ENCODE measurements around the gene KLHL12. TPM values are rescaled to one million over a fixed set of nuclear protein-coding genes. Genes with fewer than 3 reads are reported as not detected.

Gene KLHL12
- total and polyA plus RNA-seq, 3 experiments from 2014 or later: 21.2 to 40.9 (median 40.2) TPM

GRCh38 chr1:202957733-202958543 is 30.9 kb upstream of the KLHL12 start, which contains the start of gene ADIPOR1:
ADIPOR1 (minus strand) TSS chr1:202958312; CDS start chr1:202951070, 7,242 bp downstream.
- CTCF ChIA-PET: no interaction called here
- peak; percentile 93 to 95 (median 94) for DNase-seq
- peaks cover 0 to 28% (median 5%) of the 10 kb centered on the region in 3 donors for H3K36me3 Mint-ChIP-seq
- H3K27me3 Mint-ChIP-seq: no peaks in the 10 kb centered on the region
- peak within 1 kb of the TSS; percentile 75 to 96 (median 90) for H3K4me3 Mint-ChIP-seq
- Histone ChIP-seq H3K9me3 (ENCODE audit: low read length) (no peaks in the 10 kb centered on the region), H3K4me1 (ENCODE audit: insufficient read depth, low read length) (peaks cover 39% of the 10 kb centered on the region), H3K27ac (ENCODE audit: low read depth, low read length) (peak within 1 kb of the TSS; percentile 94), H3K4me3 (ENCODE audit: low read length) (peak within 1 kb of the TSS; percentile 88), H3K36me3 (ENCODE audit: insufficient read depth, low read length) (peaks cover 9% of the 10 kb centered on the region), H3K27me3 (ENCODE audit: insufficient read depth, low read length, poor library complexity, severe bottlenecking) (no peaks in the 10 kb centered on the region)
- peaks cover 37 to 54% (median 41%) of the 10 kb centered on the region in 3 donors for H3K4me1 Mint-ChIP-seq
- peaks cover 0 to 2% (median 0%) of the 10 kb centered on the region in 5 donors for H3K9me3 Mint-ChIP-seq
- peak within 1 kb of the TSS; percentile 87 to 99 (median 94) for H3K27ac Mint-ChIP-seq
- POLR2A ChIA-PET: no interaction called here

GRCh38 chr1:202956969-202957368 is 29.9 kb upstream of the KLHL12 start:
- Histone ChIP-seq H3K9me3 (ENCODE audit: low read length) (no peaks in the 10 kb centered on the region), H3K27ac (ENCODE audit: low read depth, low read length) (peak overlapping the region; percentile 94), H3K4me3 (ENCODE audit: low read length) (peak overlapping the region; percentile 60), H3K36me3 (ENCODE audit: insufficient read depth, low read length) (peaks cover 5% of the 10 kb centered on the region), H3K27me3 (ENCODE audit: insufficient read depth, low read length, poor library complexity, severe bottlenecking) (no peaks in the 10 kb centered on the region), H3K4me1 (ENCODE audit: insufficient read depth, low read length) (peaks cover 46% of the 10 kb centered on the region)
- Mint-ChIP-seq H3K36me3 (peaks cover 0 to 19% (median 1%) of the 10 kb centered on the region in 3 donors), H3K27ac (peak overlapping the region; percentile 87 to 95 (median 92)), H3K27me3 (no peaks in the 10 kb centered on the region), H3K4me3 (peak overlapping the region; percentile 75 to 90 (median 88)), H3K4me1 (peaks cover 45 to 63% (median 49%) of the 10 kb centered on the region in 3 donors), H3K9me3 (peaks cover 0 to 2% (median 0%) of the 10 kb centered on the region in 5 donors)
- CTCF ChIA-PET: no interaction called here
- POLR2A ChIA-PET: no interaction called here
- DNase-seq: no peak

DNA sequence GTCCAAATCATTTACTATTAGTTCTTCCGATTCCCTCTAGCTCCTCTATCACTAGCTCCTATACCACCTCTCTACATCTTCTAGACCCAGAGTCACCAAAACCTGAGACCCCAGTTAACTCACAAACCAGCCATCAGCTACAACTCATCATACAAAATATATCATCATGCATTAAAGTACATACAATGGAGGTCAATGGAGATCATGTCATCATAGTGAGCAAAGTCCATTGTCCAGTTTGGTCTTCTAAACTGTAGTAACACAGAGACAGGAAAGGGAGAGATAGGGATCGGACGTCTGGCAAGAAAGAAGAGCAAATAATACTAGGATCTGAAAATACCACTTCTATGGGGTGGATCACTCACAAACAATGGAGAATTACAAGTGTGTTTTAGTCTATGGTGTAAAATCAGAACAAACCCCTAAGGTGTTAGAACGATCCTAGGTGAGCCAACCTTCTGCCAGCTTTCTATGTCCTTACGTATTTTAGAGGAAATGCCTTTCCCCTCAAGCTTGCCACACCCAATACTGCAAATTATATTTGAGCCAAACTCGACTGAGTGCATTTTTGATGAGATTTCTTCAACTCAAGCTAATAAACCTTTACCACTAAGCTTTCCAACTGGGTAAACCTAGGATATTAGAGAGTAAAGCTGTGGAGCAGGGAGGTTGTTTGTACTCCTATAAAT is 27.2 kb upstream of the KLHL12 start:
- Mint-ChIP-seq H3K36me3 (peaks cover 0 to 38% (median 8%) of the 10 kb centered on the region in 3 donors), H3K27ac (peak overlapping the region in 6 of 8 donors; percentile 8 to 26 (median 20)), H3K4me3 (peak overlapping the region in 1 of 7 donors; percentile 2), H3K9me3 (peaks cover 0 to 2% (median 0%) of the 10 kb centered on the region in 5 donors), H3K4me1 (peaks cover 52 to 72% (median 58%) of the 10 kb centered on the region in 3 donors), H3K27me3 (no peaks in the 10 kb centered on the region)
- ChIA-PET CTCF (interaction anchor here (1.1 to 1.5 kb wide), 4 partner anchors 10 to 64 kb away, joined by 3 to 4 read pairs (median 3); partner anchors contain the start of gene KLHL12), POLR2A (interaction anchor here (0.8 kb wide), 1 partner anchor 11 kb away, joined by 3 read pairs; no protein-coding TSS in a partner anchor)
- Histone ChIP-seq H3K4me1 (ENCODE audit: insufficient read depth, low read length) (peaks cover 46% of the 10 kb centered on the region), H3K4me3 (ENCODE audit: low read length) (no peak overlapping the region), H3K27ac (ENCODE audit: low read depth, low read length) (no peak overlapping the region), H3K27me3 (ENCODE audit: insufficient read depth, low read length, poor library complexity, severe bottlenecking) (no peaks in the 10 kb centered on the region), H3K36me3 (ENCODE audit: insufficient read depth, low read length) (peaks cover 18% of the 10 kb centered on the region), H3K9me3 (ENCODE audit: low read length) (no peaks in the 10 kb centered on the region)
- no peak for DNase-seq

DNA sequence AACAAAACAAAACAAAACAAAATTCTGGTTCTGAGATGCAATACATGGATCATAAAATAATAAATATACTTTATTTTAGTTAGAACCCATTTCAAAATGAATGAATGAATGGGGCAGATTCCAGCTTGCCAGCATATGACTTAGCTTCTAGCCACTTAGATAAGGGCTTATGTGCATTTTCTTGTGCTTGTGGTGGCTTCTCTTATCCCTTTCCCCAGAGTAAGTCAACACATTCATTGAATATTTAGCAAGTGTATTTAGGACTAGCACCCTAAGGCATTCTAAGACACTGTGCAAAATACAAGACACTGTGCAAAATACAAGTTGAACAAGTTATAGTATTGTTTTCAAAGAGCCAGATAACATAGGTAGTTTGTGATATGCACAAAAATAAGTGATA is 26.4 kb upstream of the KLHL12 start:
- POLR2A ChIA-PET: no interaction called here
- peak overlapping the region in 1 of 7 donors; percentile 2 for H3K4me3 Mint-ChIP-seq

GRCh38 chr1:202952818-202953217 is 25.8 kb upstream of the KLHL12 start:
- no peaks in the 10 kb centered on the region for H3K27me3 Mint-ChIP-seq
- Histone ChIP-seq H3K36me3 (ENCODE audit: insufficient read depth, low read length) (peaks cover 25% of the 10 kb centered on the region), H3K4me3 (ENCODE audit: low read length) (no peak overlapping the region), H3K27ac (ENCODE audit: low read depth, low read length) (no peak overlapping the region), H3K4me1 (ENCODE audit: insufficient read depth, low read length) (peaks cover 39% of the 10 kb centered on the region), H3K27me3 (ENCODE audit: insufficient read depth, low read length, poor library complexity, severe bottlenecking) (no peaks in the 10 kb centered on the region), H3K9me3 (ENCODE audit: low read length) (no peaks in the 10 kb centered on the region)
- ChIA-PET CTCF (interaction anchor here (0.8 kb wide), 1 partner anchor 45 kb away, joined by 4 read pairs; no protein-coding TSS in a partner anchor), POLR2A (interaction anchor here (1.2 kb wide), 1 partner anchor 54 kb away, joined by 4 read pairs; the partner anchor contains the start of gene TMEM183A)
- H3K4me1 Mint-ChIP-seq: peaks cover 45 to 65% (median 56%) of the 10 kb centered on the region in 3 donors
- peaks cover 0 to 51% (median 16%) of the 10 kb centered on the region in 3 donors for H3K36me3 Mint-ChIP-seq
- no peak for DNase-seq
- peak overlapping the region in 1 of 7 donors; percentile 17 for H3K4me3 Mint-ChIP-seq
- peak overlapping the region in 6 of 8 donors; percentile 2 to 79 (median 48) for H3K27ac Mint-ChIP-seq
- peaks cover 0 to 2% (median 0%) of the 10 kb centered on the region in 5 donors for H3K9me3 Mint-ChIP-seq

More for the DNA sequence above, 26.4 kb upstream of the KLHL12 start:
- H3K4me3 ChIP-seq (ENCODE audit: low read length): no peak overlapping the region
- H3K36me3 ChIP-seq (ENCODE audit: insufficient read depth, low read length): peaks cover 19% of the 10 kb centered on the region
- Mint-ChIP-seq H3K27me3 (no peaks in the 10 kb centered on the region), H3K4me1 (peaks cover 46 to 66% (median 53%) of the 10 kb centered on the region in 3 donors), H3K27ac (peak overlapping the region in 2 of 8 donors; percentile 13 to 42), H3K9me3 (peaks cover 0 to 2% (median 0%) of the 10 kb centered on the region in 5 donors), H3K36me3 (peaks cover 0 to 45% (median 11%) of the 10 kb centered on the region in 3 donors)
- H3K27me3 ChIP-seq (ENCODE audit: insufficient read depth, low read length, poor library complexity, severe bottlenecking): no peaks in the 10 kb centered on the region
- CTCF ChIA-PET: interaction anchor here (0.8 kb wide), 1 partner anchor 45 kb away, joined by 4 read pairs; no protein-coding TSS in a partner anchor
- no peak overlapping the region for H3K27ac ChIP-seq (ENCODE audit: low read depth, low read length)
- H3K4me1 ChIP-seq (ENCODE audit: insufficient read depth, low read length): peaks cover 39% of the 10 kb centered on the region
- H3K9me3 ChIP-seq (ENCODE audit: low read length): no peaks in the 10 kb centered on the region
- no peak for DNase-seq

DNA sequence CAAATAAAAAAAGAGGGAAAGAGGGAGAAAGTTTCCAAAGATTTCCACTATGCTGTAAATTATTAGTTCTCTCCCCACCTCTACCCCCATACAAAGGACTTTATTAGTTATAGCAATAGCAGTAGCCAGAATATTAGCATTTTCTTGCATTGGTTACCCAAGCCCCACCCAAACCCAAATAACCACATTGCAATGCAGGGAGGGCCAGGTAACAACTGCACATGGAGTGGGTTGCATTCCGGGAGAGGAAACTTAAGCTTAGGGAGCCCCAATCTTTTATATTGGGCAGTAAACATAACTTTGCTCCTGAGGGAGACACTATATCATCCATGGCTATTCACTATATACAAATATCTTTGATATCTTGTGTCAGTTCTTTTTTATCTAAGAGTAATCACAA is 25.1 kb upstream of the KLHL12 start:
- no peak for DNase-seq
- Histone ChIP-seq H3K4me1 (ENCODE audit: insufficient read depth, low read length) (peaks cover 34% of the 10 kb centered on the region), H3K9me3 (ENCODE audit: low read length) (no peaks in the 10 kb centered on the region), H3K27ac (ENCODE audit: low read depth, low read length) (no peak overlapping the region), H3K36me3 (ENCODE audit: insufficient read depth, low read length) (peaks cover 28% of the 10 kb centered on the region), H3K27me3 (ENCODE audit: insufficient read depth, low read length, poor library complexity, severe bottlenecking) (no peaks in the 10 kb centered on the region), H3K4me3 (ENCODE audit: low read length) (no peak overlapping the region)
- ChIA-PET CTCF (no interaction called here), POLR2A (interaction anchor here (1.2 kb wide), 1 partner anchor 55 kb away, joined by 4 read pairs; the partner anchor contains the start of gene TMEM183A)
- Mint-ChIP-seq H3K4me1 (peaks cover 41 to 59% (median 51%) of the 10 kb centered on the region in 3 donors), H3K36me3 (peaks cover 0 to 51% (median 18%) of the 10 kb centered on the region in 3 donors), H3K9me3 (peaks cover 0 to 2% (median 0%) of the 10 kb centered on the region in 5 donors), H3K27ac (peak overlapping the region in 5 of 8 donors; percentile 24 to 84 (median 61)), H3K4me3 (no peak overlapping the region), H3K27me3 (no peaks in the 10 kb centered on the region)

DNA sequence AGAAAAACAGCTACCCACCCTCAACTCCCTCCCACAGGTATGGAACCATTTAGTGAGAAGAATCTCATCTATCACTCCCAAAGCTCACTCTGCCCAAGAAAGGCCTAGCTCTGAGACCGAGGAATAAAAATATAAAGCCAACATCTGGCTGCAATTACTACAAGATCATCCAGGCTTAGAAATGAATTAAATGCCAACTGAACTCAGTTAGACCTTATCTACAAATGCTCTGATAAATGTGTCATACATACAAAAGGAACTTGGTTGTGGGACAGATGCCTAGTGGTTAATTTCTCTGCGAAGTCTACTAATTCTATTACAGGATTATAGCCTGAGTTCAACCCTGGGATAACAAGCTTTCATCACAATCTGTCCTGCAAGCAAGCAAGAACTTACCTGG is 24.4 kb upstream of the KLHL12 start:
- H3K4me1 Mint-ChIP-seq: peaks cover 35 to 53% (median 44%) of the 10 kb centered on the region in 3 donors
- peaks cover 28% of the 10 kb centered on the region for H3K4me1 ChIP-seq (ENCODE audit: insufficient read depth, low read length)
- CTCF ChIA-PET: interaction anchor here (1.1 kb wide), 1 partner anchor 54 kb away, joined by 3 read pairs; no protein-coding TSS in a partner anchor
- H3K27ac ChIP-seq (ENCODE audit: low read depth, low read length): no peak overlapping the region
- peaks cover under 1 to 58% (median 19%) of the 10 kb centered on the region in 3 donors for H3K36me3 Mint-ChIP-seq
- H3K9me3 ChIP-seq (ENCODE audit: low read length): no peaks in the 10 kb centered on the region
- H3K27me3 Mint-ChIP-seq: no peaks in the 10 kb centered on the region
- POLR2A ChIA-PET: interaction anchor here (0.5 kb wide), 1 partner anchor 17 kb away, joined by 3 read pairs; no protein-coding TSS in a partner anchor
- no peaks in the 10 kb centered on the region for H3K27me3 ChIP-seq (ENCODE audit: insufficient read depth, low read length, poor library complexity, severe bottlenecking)
- peak overlapping the region in 5 of 8 donors; percentile 40 to 84 (median 76) for H3K27ac Mint-ChIP-seq
- no peak overlapping the region for H3K4me3 ChIP-seq (ENCODE audit: low read length)
- H3K4me3 Mint-ChIP-seq: no peak overlapping the region
- no peak for DNase-seq
- peaks cover 0 to 2% (median 0%) of the 10 kb centered on the region in 5 donors for H3K9me3 Mint-ChIP-seq
- peaks cover 31% of the 10 kb centered on the region for H3K36me3 ChIP-seq (ENCODE audit: insufficient read depth, low read length)

Measured in CD8-positive, alpha-beta memory T cell (primary cell).